HFF-Myc (cell line): ENCODE results near the gene RBFOX1.

Experiments used
- DNase-seq: peaks from one replicate; pipeline ENCODE4 v3.0.0-alpha.2; 2011; ENCODE audit warnings: low read depth; ENCODE audit errors: extremely low read depth
- H3K4me3 ChIP-seq: replicated peaks from 2 replicates; pipeline ENCODE4 v1.5.1; 2011; ENCODE audit warnings: low read depth, mild to moderate bottlenecking, control low read depth, low read length
- CTCF ChIP-seq: IDR thresholded peaks from 2 replicates; pipeline ENCODE4 v1.5.1; 2012; ENCODE audit warnings: mild to moderate bottlenecking, low read depth, low read length, control low read depth; ENCODE audit errors: missing control alignments

Gene RBFOX1

DNA sequence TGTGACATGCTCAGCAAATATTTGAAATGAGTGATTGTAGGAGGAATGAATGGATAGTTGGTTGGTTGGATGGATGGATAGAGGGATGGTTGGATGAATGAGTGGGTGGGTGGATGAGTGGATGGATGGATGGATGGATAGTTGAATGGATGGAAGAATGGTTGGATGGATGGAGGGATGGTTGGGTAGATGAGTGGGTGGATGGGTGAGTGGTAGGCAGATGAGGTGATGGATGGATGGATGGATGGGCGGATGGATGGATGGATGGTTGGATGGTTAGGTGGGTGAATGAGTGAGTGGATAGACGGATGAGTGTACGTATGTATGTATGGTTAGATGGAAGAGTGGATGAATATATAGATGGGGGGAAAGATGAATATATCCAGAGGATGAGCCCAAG, 137.7 kb downstream of the RBFOX1 start:
- no peak for TF ChIP-seq CTCF
- H3K4me3 ChIP-seq, result no peak overlapping the region
- no peak for DNase-seq

GRCh38 chr16:7471268-7471667, 138.6 kb downstream of the RBFOX1 start:
- DNase-seq, result no peak

DNA sequence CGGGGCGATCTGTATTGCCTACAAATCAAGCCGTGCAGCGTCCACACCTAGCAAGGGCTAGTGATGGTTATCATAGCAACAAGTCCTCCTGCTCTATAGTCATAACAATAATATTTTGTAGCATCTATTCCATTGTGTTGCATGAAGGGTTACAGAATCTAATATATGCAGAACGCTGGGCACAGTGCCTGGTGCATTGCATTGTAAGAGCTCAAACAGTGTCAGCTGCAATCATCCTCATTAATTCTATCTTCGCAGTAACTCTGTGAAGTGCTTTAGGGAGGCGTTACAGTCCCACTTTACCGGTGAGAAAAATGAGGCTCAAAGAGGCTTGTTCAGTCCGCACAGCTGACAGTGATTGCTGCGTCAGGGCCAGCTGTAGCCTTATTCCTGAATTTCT, 149.4 kb downstream of the RBFOX1 start:
- no peak for TF ChIP-seq CTCF
- no peak for DNase-seq
- no peak overlapping the region for H3K4me3 ChIP-seq

More at GRCh38 chr16:7471268-7471667, 138.6 kb downstream of the RBFOX1 start:
- no peak for TF ChIP-seq CTCF
- no peak overlapping the region for H3K4me3 ChIP-seq

DNA sequence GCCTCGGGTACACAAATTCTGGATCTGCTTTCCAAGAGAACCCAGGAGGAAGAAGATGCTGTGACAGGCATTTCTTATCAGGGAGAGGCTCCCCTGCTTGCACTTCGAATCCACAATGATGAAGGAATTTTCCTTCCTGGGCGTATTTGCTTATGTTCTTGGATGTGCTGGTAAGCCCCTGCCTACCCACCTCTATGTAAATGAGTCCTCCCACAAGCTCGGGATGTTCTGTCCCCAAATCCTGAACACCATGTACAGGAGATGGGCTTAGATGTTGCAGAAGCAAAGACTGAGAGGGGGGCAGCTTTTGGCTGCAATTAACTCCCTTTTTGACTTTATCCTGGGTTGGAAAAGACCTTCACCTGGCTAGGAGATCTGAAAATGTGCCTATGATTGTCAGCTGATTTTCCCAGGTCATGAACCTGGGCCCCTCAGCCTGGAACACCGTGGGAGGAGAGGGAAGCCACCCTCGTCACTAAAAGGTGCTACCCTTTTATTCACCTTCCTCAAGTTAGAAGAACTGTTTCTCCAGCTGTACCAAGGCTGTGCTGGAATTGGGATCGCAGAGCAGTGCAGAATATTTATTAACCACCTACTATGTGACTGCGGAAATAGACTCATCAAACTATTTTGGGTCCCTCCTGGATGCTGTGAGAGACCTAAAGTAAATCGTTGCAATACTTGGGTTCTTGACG, 150.1 kb downstream of the RBFOX1 start:
- TF ChIP-seq CTCF, result no peak
- no peak for DNase-seq
- no peak overlapping the region for H3K4me3 ChIP-seq

GRCh38 chr16:7487574-7488323, 155.1 kb downstream of the RBFOX1 start:
- H3K4me3 ChIP-seq, result no peak overlapping the region
- no peak for TF ChIP-seq CTCF
- DNase-seq, result no peak

GRCh38 chr16:7492122-7492521, 159.5 kb downstream of the RBFOX1 start:
- DNase-seq, result no peak
- H3K4me3 ChIP-seq, result no peak overlapping the region
- TF ChIP-seq CTCF, result no peak
